Urothelium cell line (cell line): ENCODE data around the gene AP2M1.
A peak's percentile ranks its signal among the peaks of the same experiment; 100 is the strongest.

Experiments
- DNase-seq: peaks from one replicate; pipeline ENCODE4 v3.0.0; 2011; ENCODE audit warnings: low spot score, mixed read lengths
- FAIRE-seq: peaks from 2 replicates; lab custom pipeline; 2011; peaks lifted over from hg19 to GRCh38; lab: Jason Lieb, UNC

The AP2M1 gene

GRCh38 chr3:184177331-184177731, 2.7 kb downstream of the AP2M1 start:
- no peak for FAIRE-seq

GRCh38 chr3:184177767-184178306, 3.2 kb downstream of the AP2M1 start:
- FAIRE-seq (no peak), DNase-seq (no peak)

More at GRCh38 chr3:184177331-184177731, 2.7 kb downstream of the AP2M1 start:
- DNase-seq: no peak

GRCh38 chr3:184178521-184179138, 4.0 kb downstream of the AP2M1 start:
- no peak for FAIRE-seq
- no peak for DNase-seq

GRCh38 chr3:184180165-184180564, 5.5 kb downstream of the AP2M1 start:
- FAIRE-seq (no peak), DNase-seq (no peak)

GRCh38 chr3:184181596-184181995, 6.9 kb downstream of the AP2M1 start:
- DNase-seq: no peak
- no peak for FAIRE-seq

- DNase-seq: no peak
- no peak for FAIRE-seq
Measured at GRCh38 chr3:184183679-184184078, 9.0 kb downstream of the AP2M1 start.

GRCh38 chr3:184184546-184185230, 10.0 kb downstream of the AP2M1 start:
- no peak for FAIRE-seq
- DNase-seq: no peak

GRCh38 chr3:184185461-184186183, 11.0 kb downstream of the AP2M1 start:
- peak; percentile 59 for FAIRE-seq
- peak; percentile 99 for DNase-seq

- DNase-seq (no peak), FAIRE-seq (no peak)
Measured at GRCh38 chr3:184186184-184186901, 11.7 kb downstream of the AP2M1 start, which contains the start of gene ABCF3. Gene ABCF3 (plus strand): TSS chr3:184186199. CDS start chr3:184186208, 9 bp downstream.

- FAIRE-seq: no peak
Measured at GRCh38 chr3:184186902-184187207, 12.2 kb downstream of the AP2M1 start.

GRCh38 chr3:184188080-184188479, 13.4 kb downstream of the AP2M1 start:
- FAIRE-seq: no peak

More at GRCh38 chr3:184186902-184187207, 12.2 kb downstream of the AP2M1 start:
- DNase-seq: no peak

GRCh38 chr3:184189421-184189820, 14.8 kb downstream of the AP2M1 start:
- DNase-seq: no peak
- no peak for FAIRE-seq

More at GRCh38 chr3:184188080-184188479, 13.4 kb downstream of the AP2M1 start:
- no peak for DNase-seq

- FAIRE-seq (no peak), DNase-seq (no peak)
Measured at GRCh38 chr3:184192889-184193288, 18.2 kb downstream of the AP2M1 start.

GRCh38 chr3:184193991-184194539, 19.4 kb downstream of the AP2M1 start:
- FAIRE-seq (no peak), DNase-seq (no peak)

GRCh38 chr3:184196536-184196935, 21.9 kb downstream of the AP2M1 start:
- FAIRE-seq: no peak
- no peak for DNase-seq

- DNase-seq: no peak
- no peak for FAIRE-seq
Measured at GRCh38 chr3:184198509-184198908, 23.9 kb downstream of the AP2M1 start.

- no peak for FAIRE-seq
- DNase-seq: no peak
Measured at GRCh38 chr3:184200825-184201224, 26.2 kb downstream of the AP2M1 start.

GRCh38 chr3:184203526-184203925, 28.9 kb downstream of the AP2M1 start:
- FAIRE-seq: no peak

GRCh38 chr3:184209146-184209923, 34.7 kb downstream of the AP2M1 start:
- DNase-seq: no peak
- no peak for FAIRE-seq

More at GRCh38 chr3:184203526-184203925, 28.9 kb downstream of the AP2M1 start:
- DNase-seq: no peak

GRCh38 chr3:184211297-184211696, 36.6 kb downstream of the AP2M1 start:
- FAIRE-seq (no peak), DNase-seq (no peak)
